Kidney epithelial cell (primary cell): ENCODE data around the gene RIMBP2. TPM values are rescaled to one million over a fixed set of nuclear protein-coding genes. Genes with fewer than 3 reads are reported as not detected.

ENCODE experiments used
- DNase-seq: peaks from one replicate; pipeline ENCODE4 v3.0.0-alpha.2; 2010; ENCODE audit warnings: low read depth
- H3K27me3 ChIP-seq: 2 replicates; pipeline ENCODE4 v1.6.0; 2011; ENCODE audit warnings: low read length; ENCODE audit not compliant: control insufficient read depth, insufficient read depth
- H3K36me3 ChIP-seq: 2 replicates; pipeline ENCODE4 v1.5.1; 2011; ENCODE audit warnings: low read length; ENCODE audit not compliant: control insufficient read depth, insufficient read depth
- H3K4me3 ChIP-seq: 2 replicates; pipeline ENCODE4 v1.5.1; 2011; ENCODE audit warnings: low read depth, mild to moderate bottlenecking, control low read depth, low read length
- total RNA-seq: library from RNA; depleted of rRNA; stranded (reverse); fragments of >200 nt; gene quantifications from 2 replicates; pipeline ENCODE4 v1.2.3, GENCODE V29; 2015
- TF ChIP-seq, protein P1 (sequence below): IDR thresholded peaks from 2 replicates; pipeline ENCODE4 v1.5.1; 2011; ENCODE audit warnings: mild to moderate bottlenecking, moderate library complexity, low read length, control low read depth, inconsistent platforms; ENCODE audit not compliant: insufficient read depth, poor library complexity, severe bottlenecking

RIMBP2 gene
- total RNA-seq, 1 donor from 2014 or later, result 0.50 TPM

DNA sequence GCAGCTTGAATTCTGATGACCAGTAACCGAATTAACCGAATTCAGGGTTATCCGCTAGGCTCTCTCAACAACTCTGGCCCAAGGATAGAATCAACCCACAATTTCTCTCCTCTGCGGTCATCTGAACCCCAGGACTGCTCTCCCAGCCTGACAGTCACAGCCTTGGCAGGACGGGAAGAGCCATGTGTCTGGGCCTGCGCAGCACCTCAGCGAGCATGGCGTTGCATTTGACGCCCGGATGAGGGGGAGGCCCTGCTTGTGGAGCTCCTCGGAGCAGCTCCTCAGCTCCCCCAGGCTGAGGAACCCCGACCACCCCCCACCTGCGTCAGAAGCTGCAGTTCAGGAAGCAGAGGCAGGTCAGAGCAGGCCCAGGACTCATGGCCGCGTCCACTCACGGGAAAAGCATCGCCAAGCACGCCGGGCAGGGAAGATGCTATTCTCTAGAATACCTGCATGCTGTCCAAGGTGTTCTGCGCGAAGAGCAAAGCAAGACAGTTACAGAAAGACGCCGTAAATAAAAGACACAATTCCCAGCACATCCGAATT, 247.3 kb downstream of the RIMBP2 start:
- no peaks in the 10 kb centered on the region for H3K36me3 ChIP-seq
- TF ChIP-seq, protein P1, sequence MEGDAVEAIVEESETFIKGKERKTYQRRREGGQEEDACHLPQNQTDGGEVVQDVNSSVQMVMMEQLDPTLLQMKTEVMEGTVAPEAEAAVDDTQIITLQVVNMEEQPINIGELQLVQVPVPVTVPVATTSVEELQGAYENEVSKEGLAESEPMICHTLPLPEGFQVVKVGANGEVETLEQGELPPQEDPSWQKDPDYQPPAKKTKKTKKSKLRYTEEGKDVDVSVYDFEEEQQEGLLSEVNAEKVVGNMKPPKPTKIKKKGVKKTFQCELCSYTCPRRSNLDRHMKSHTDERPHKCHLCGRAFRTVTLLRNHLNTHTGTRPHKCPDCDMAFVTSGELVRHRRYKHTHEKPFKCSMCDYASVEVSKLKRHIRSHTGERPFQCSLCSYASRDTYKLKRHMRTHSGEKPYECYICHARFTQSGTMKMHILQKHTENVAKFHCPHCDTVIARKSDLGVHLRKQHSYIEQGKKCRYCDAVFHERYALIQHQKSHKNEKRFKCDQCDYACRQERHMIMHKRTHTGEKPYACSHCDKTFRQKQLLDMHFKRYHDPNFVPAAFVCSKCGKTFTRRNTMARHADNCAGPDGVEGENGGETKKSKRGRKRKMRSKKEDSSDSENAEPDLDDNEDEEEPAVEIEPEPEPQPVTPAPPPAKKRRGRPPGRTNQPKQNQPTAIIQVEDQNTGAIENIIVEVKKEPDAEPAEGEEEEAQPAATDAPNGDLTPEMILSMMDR, result no peak
- H3K27me3 ChIP-seq, result no peaks in the 10 kb centered on the region
- no peak overlapping the region for H3K4me3 ChIP-seq
- DNase-seq, result no peak

DNA sequence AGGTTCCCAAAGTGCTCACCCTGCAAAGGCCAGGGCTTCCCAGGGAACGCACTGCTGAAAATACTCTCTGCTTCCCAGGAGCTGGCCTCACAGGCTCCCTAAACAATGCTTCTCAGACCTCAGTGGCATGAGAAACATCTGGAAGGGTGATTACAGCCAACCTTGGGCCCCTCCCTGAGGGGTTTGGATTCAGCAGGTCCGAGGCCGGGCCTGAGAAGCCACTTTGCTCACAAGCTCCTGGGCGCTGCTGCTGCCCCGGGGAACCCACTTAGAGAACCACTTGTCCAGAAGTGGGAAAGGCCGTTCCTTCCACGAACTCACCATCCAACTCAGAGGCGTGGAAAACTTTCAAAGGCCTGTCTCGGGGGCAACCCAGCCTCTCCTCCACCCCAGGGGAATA, 247.9 kb downstream of the RIMBP2 start:
- DNase-seq, result no peak
- Histone ChIP-seq H3K4me3 (no peak overlapping the region), H3K36me3 (no peaks in the 10 kb centered on the region), H3K27me3 (no peaks in the 10 kb centered on the region)
- TF ChIP-seq, protein P1, result no peak

DNA sequence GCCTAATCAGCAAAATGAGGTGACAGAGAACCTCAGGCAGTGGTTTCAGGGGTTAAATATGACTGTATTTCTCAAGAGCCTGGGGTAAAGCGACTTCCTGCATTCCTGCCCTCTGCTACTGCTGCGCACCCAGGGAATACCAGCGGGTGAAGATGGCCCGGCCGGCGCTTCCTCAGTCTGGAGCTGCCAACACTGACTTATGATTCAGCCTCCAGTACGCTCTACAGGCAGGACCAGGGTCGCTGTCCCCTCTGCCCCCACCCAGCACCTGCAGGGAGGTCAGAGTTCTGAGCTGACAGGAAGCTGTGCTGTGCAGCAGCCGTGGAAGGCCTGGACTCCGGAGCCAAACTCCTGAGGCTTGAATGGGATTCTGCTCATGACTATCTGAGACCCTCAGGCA, 250.5 kb downstream of the RIMBP2 start:
- no peak for DNase-seq
- TF ChIP-seq, protein P1, result no peak

DNA sequence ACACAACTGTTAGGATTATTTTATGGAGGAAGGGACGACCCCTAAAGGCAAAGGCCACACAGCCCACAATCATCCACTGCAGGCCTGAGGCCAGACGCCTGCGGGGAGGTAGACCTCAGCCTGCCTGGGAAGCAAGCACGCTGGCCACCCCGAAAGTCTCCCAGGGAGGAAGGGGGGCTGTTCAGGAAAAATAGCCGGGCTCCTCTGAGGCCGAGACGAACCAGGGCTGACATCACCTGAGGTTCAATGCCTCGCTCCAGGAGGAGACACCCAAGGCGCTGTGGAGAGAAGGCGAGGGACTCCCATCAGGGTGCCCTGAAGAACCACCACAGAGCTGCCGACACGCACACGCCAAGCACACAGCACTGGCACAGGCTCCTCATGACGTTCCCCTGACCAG, 251.1 kb downstream of the RIMBP2 start:
- H3K27me3 ChIP-seq, result no peaks in the 10 kb centered on the region
- H3K4me3 ChIP-seq, result no peak overlapping the region
- no peak for DNase-seq
- H3K36me3 ChIP-seq, result no peaks in the 10 kb centered on the region
- TF ChIP-seq, protein P1, result no peak

More for the DNA sequence above, 250.5 kb downstream of the RIMBP2 start:
- no peaks in the 10 kb centered on the region for H3K27me3 ChIP-seq
- H3K4me3 ChIP-seq, result no peak overlapping the region
- no peaks in the 10 kb centered on the region for H3K36me3 ChIP-seq

DNA sequence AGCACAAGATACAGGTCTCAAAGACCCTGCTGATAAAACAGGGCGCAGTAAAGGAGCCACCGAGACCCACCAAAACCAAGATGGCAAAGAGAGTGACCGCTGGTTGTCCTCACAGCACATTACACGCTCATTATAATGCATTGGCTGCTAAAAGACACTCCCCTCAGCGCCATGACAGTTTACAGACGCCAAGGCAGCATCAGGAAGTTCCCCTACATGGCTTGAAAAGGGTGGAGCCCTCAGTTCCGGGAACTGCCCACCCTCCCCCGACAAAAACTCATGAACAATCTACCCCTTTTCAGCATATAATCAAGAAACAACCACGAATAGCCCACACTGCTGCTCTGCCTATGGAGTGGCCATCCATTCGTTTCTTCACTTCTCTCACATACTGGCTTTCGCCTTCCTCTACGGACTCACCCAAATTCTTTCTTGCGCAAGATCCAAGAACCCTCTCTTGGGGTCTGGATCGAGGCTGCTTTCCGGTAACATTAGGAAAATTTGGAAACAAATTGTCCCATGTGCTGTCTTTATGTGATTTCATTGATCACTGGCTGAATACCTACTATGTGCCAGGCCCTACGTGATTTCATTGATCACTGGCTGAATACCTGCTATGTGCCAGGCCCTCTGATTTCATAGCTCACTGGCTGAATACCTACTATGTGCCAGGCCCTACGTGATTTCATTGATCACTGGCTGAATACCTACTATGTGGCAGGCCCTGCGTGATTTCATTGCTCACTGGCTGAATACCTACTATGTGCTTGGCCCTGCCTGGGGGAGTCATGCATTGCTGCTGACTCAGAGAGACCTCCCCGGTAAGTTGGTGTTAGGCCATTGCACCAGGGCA, 252.1 kb downstream of the RIMBP2 start:
- TF ChIP-seq, protein P1, result no peak
- no peak for DNase-seq

More for the DNA sequence above, 252.1 kb downstream of the RIMBP2 start:
- H3K27me3 ChIP-seq, result no peaks in the 10 kb centered on the region
- no peaks in the 10 kb centered on the region for H3K36me3 ChIP-seq
- H3K4me3 ChIP-seq, result no peak overlapping the region
